Coronary artery (tissue), 2 donors: Measurements from ENCODE around the gene ACOT7.
A peak's percentile ranks its signal among the peaks of the same experiment; 100 is the strongest.

ENCODE experiments used
- DNase-seq: peaks from one replicate; pipeline ENCODE4 v3.0.0-alpha.2; 2017; ENCODE audit warnings: low spot score
- H3K27ac ChIP-seq, 2 donors: fragments of 200-600 bp; sonication (generic); one replicate each; pipeline ENCODE4 v1.5.1; 2016 to 2019
- H3K4me3 ChIP-seq: fragments of 200-600 bp; sonication (generic); 2 replicates; pipeline ENCODE4 v1.5.1; 2016; ENCODE audit warnings: mild to moderate bottlenecking, moderate library complexity
- CTCF ChIP-seq: fragments of 200-600 bp; sonication (generic); IDR thresholded peaks from one replicate; pipeline ENCODE4 v1.5.1; 2019; ENCODE audit warnings: antibody characterized with exemption

Gene ACOT7

GRCh38 chr1:6294890-6295556 lies 98.5 kb downstream of the ACOT7 start:
- no peak for DNase-seq
- no peak overlapping the region for H3K27ac ChIP-seq
- no peak for TF ChIP-seq CTCF

GRCh38 chr1:6294080-6294889 lies 99.3 kb downstream of the ACOT7 start:
- DNase-seq, result no peak
- Histone ChIP-seq H3K27ac (no peak overlapping the region), H3K4me3 (no peak overlapping the region)
- no peak for TF ChIP-seq CTCF

More at GRCh38 chr1:6294890-6295556, 98.5 kb downstream of the ACOT7 start:
- no peak overlapping the region for H3K4me3 ChIP-seq

- Histone ChIP-seq H3K4me3 (no peak overlapping the region), H3K27ac (no peak overlapping the region)
- no peak for DNase-seq
- no peak for TF ChIP-seq CTCF
Observed at GRCh38 chr1:6292102-6292501, 101.5 kb downstream of the ACOT7 start.

- Histone ChIP-seq H3K4me3 (no peak overlapping the region), H3K27ac (peak overlapping the region in 1 of 2 donors; percentile 48)
- no peak for TF ChIP-seq CTCF
- no peak for DNase-seq
Observed at GRCh38 chr1:6288665-6289064, 104.9 kb downstream of the ACOT7 start.

- Histone ChIP-seq H3K4me3 (peak overlapping the region; percentile 25), H3K27ac (peak overlapping the region in 1 of 2 donors; percentile 48)
- DNase-seq, result no peak
- no peak for TF ChIP-seq CTCF
Observed at GRCh38 chr1:6288026-6288425, 105.5 kb downstream of the ACOT7 start.

- no peak for DNase-seq
- no peak overlapping the region for H3K27ac ChIP-seq
- no peak for TF ChIP-seq CTCF
- peak overlapping the region; percentile 6 for H3K4me3 ChIP-seq
Observed at GRCh38 chr1:6287431-6287886, 106.1 kb downstream of the ACOT7 start.
